Subcutaneous adipose tissue (tissue), 4 donors: ENCODE data around the gene CFAP45. TPM values are rescaled to one million over a fixed set of nuclear protein-coding genes. Genes with fewer than 3 reads are reported as not detected.

Experiments
- CTCF ChIP-seq: fragments of 450-650 bp; IDR thresholded peaks from one replicate; pipeline ENCODE4 v1.5.1; 2016; ENCODE audit warnings: low read depth, mild to moderate bottlenecking, control low read depth, antibody characterized with exemption, moderate library complexity
- total RNA-seq, 4 donors: library from RNA; depleted of rRNA; stranded (reverse); fragments of >200 nt; gene quantifications; one replicate each; pipeline ENCODE4 v1.1.0, GENCODE V29; 2016

Gene CFAP45, protein sequence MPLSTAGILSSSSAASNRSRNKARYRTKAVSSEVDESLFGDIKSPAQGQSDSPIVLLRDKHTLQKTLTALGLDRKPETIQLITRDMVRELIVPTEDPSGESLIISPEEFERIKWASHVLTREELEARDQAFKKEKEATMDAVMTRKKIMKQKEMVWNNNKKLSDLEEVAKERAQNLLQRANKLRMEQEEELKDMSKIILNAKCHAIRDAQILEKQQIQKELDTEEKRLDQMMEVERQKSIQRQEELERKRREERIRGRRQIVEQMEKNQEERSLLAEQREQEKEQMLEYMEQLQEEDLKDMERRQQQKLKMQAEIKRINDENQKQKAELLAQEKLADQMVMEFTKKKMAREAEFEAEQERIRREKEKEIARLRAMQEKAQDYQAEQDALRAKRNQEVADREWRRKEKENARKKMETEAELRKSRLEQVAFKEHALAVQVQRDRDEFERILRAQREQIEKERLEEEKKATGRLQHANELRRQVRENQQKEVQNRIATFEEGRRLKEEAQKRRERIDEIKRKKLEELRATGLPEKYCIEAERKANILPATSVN
- total RNA-seq, result 1 to 10 TPM in 1 of 4 donors, under 1 TPM in 1, not detected in 2; 0.85 to 1.3 TPM

DNA sequence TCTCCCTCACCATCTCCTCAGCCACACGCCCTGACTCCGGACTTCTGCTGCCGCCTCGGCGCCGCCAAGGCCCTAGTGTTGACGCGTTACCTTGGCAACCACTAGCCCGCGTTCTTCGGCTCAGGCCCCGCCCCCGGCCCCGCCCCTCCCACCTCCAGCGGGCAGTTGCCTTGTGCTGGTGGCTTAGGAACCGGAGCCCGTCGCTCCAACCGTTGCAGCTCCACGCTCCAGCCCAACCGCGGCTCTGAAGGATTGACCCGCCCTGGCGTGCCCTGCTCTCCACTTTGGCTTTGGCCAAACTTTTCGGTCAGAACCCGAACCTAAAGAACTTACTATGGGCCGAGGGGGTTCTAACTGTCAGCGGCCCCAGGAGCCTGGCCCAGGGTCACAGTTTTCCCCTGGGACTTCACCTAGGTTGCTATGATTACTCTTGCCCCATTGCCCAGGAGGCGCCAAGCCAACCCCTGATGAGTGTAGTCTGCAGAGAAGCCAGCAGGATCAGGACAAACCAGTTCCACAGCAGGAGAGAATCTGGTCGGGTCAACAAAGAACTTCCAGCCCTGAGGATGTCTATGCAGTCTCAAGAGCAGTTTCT is at the start of gene CFAP45:
Gene CFAP45, minus strand, starts transcription at position 80 of the 595 bp plus-strand sequence. Its CDS starts 67 bp downstream, at position 13.
- no peak for TF ChIP-seq CTCF

DNA sequence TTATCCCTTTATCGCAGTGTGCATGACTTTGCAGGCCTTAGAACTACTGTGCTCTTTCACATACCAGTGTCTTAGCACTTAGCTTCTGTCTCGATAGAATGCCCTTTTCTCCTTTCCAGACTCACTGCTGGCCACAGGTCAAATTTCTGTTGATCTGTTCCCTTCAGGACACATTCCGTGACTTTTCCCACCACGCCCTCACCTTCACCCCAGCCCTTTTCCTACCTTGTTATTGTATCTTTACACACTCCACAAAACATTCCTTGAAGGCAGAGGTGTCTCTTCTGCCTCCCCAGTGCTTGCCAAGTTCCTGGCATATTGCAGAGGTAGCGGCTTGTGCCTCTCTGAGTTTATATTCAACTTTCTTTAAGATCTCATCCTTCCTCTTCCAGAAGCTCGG is 49.2 kb upstream of the CFAP45 start:
- no peak for TF ChIP-seq CTCF

DNA sequence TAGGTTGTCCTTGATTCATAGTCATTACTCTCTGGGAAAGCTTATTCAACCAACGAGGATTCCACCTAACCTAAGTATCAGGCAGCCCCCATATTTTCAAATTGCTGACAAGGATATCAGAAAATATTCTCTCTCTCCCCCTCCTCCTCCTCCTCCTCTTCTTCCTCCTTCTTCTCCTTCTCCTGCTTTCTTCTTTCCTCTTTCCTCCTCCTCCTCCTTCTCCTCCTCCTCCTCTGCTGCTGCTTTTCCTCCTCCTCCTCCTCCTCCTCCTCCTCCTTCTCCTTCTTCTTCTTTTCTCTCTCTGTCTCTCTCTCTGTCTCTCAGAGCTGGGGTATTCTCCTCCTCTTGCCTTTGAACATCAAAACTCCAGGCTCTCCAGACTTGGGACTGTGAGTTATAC is 48.0 kb upstream of the CFAP45 start:
- TF ChIP-seq CTCF, result no peak

GRCh38 chr1:159946242-159947187 is 46.5 kb upstream of the CFAP45 start:
- no peak for TF ChIP-seq CTCF

DNA sequence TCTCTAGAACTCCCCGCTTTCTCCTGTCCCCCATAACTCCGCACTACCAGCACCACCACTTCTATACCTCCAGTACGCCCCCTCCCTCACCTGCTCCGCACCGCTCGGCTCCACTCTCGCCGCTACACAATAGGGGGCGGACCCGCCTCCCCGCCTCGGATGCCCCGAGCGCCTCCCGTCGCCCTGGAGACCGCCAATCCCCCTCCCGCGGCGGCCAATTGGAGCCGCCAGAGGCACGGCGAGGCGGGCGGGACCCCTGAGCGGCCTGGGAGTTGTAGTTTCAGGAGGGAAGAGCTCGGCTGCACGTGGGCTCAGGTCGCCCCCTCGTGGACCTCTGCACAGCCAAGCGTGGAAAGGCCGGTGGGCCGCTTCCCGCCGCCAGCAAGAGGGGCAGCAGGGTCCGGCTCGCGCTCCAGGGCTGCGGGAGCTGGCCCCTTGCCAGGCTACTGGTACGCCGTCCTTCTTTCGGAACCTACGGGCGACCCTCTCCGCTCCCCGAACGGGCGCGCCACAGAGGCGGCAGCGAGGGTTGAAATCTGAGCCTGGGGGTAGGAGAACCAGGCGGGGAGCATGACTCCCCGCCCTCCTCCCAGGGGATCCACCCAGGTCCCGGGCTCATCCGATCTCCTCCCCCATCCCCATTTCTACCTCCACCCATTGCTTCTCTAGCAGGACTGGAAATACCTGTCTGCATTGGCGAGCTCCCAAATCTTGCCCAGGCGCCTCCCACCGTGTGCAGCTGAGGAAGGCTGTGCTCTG is 45.7 kb upstream of the CFAP45 start, which contains the start of gene IGSF9:
Gene IGSF9, minus strand, starts transcription at position 131 of the 759 bp plus-strand sequence. CDS start 2,159 bp downstream, outside the sequence.
- no peak for TF ChIP-seq CTCF

- TF ChIP-seq CTCF, result no peak
Observed at GRCh38 chr1:159944623-159945455, 44.9 kb upstream of the CFAP45 start.
